Measurements from ENCODE around the gene IFT52.

The IFT52 gene

GRCh38 chr20:43590392-43591303 lies at the start of gene IFT52:
Gene IFT52, plus strand, starts transcription at chr20:43590937. Its CDS starts 3,762 bp downstream, at chr20:43594699.
- DNase-seq (ENCODE audit: low read depth in 1 of 2, low spot score in 1 of 2) = peak; percentile 77 to 83

- DNase-seq (ENCODE audit: low read depth in 1 of 2, low spot score in 1 of 2) = no peak
Measured at GRCh38 chr20:43541214-43541613, 49.5 kb upstream of the IFT52 start.

GRCh38 chr20:43542161-43542560 lies 48.6 kb upstream of the IFT52 start:
- DNase-seq (ENCODE audit: low read depth in 1 of 2, low spot score in 1 of 2) = no peak

- DNase-seq (ENCODE audit: low read depth in 1 of 2, low spot score in 1 of 2) = no peak
Measured at GRCh38 chr20:43542674-43543073, 48.1 kb upstream of the IFT52 start.

- no peak for DNase-seq (ENCODE audit: low read depth in 1 of 2, low spot score in 1 of 2)
Measured at GRCh38 chr20:43543138-43543537, 47.6 kb upstream of the IFT52 start.

- DNase-seq (ENCODE audit: low read depth in 1 of 2, low spot score in 1 of 2) = no peak
Measured at GRCh38 chr20:43544501-43544900, 46.2 kb upstream of the IFT52 start.

GRCh38 chr20:43545837-43546578 lies 44.7 kb upstream of the IFT52 start:
- DNase-seq (ENCODE audit: low read depth in 1 of 2, low spot score in 1 of 2) = no peak

- no peak for DNase-seq (ENCODE audit: low read depth in 1 of 2, low spot score in 1 of 2)
Measured at GRCh38 chr20:43548273-43548880, 42.4 kb upstream of the IFT52 start.

GRCh38 chr20:43549416-43550065 lies 41.2 kb upstream of the IFT52 start:
- DNase-seq (ENCODE audit: low read depth in 1 of 2, low spot score in 1 of 2) = no peak

- no peak for DNase-seq (ENCODE audit: low read depth in 1 of 2, low spot score in 1 of 2)
Measured at GRCh38 chr20:43550456-43550855, 40.3 kb upstream of the IFT52 start.

GRCh38 chr20:43554369-43554768 lies 36.4 kb upstream of the IFT52 start:
- no peak for DNase-seq (ENCODE audit: low read depth in 1 of 2, low spot score in 1 of 2)

- no peak for DNase-seq (ENCODE audit: low read depth in 1 of 2, low spot score in 1 of 2)
Measured at GRCh38 chr20:43558412-43559146, 32.2 kb upstream of the IFT52 start, which contains the start of gene SGK2. Gene SGK2, plus strand, starts transcription at chr20:43559027. Its CDS starts 7,469 bp downstream, at chr20:43566496.

GRCh38 chr20:43559147-43559987 lies 31.4 kb upstream of the IFT52 start:
- DNase-seq (ENCODE audit: low read depth in 1 of 2, low spot score in 1 of 2) = no peak

- no peak for DNase-seq (ENCODE audit: low read depth in 1 of 2, low spot score in 1 of 2)
Measured at GRCh38 chr20:43560974-43561373, 29.8 kb upstream of the IFT52 start.

GRCh38 chr20:43563429-43563828 lies 27.3 kb upstream of the IFT52 start:
- DNase-seq (ENCODE audit: low read depth in 1 of 2, low spot score in 1 of 2) = no peak

GRCh38 chr20:43563991-43564390 lies 26.7 kb upstream of the IFT52 start:
- DNase-seq (ENCODE audit: low read depth in 1 of 2, low spot score in 1 of 2) = no peak

- no peak for DNase-seq (ENCODE audit: low read depth in 1 of 2, low spot score in 1 of 2)
Measured at GRCh38 chr20:43564455-43564854, 26.3 kb upstream of the IFT52 start.

- no peak for DNase-seq (ENCODE audit: low read depth in 1 of 2, low spot score in 1 of 2)
Measured at GRCh38 chr20:43564993-43565757, 25.6 kb upstream of the IFT52 start.

- DNase-seq (ENCODE audit: low read depth in 1 of 2, low spot score in 1 of 2) = no peak
Measured at GRCh38 chr20:43565758-43566104, 25.0 kb upstream of the IFT52 start.
